GM21381 (cell line): Measurements from ENCODE around the gene DLD.
"Not testable (repeated sequence)": the region's sequence is repeated elsewhere in the genome, so short reads cannot be mapped to it uniquely, and the experiment has no call there.

Source experiments
- ATAC-seq: cut with Tn5 transposase; IDR thresholded peaks from one replicate; pipeline ENCODE4 v1.9.1; 2021; ENCODE audit warnings: mild to moderate bottlenecking, moderate library complexity; ENCODE audit not compliant: unreplicated experiment

The DLD gene, protein sequence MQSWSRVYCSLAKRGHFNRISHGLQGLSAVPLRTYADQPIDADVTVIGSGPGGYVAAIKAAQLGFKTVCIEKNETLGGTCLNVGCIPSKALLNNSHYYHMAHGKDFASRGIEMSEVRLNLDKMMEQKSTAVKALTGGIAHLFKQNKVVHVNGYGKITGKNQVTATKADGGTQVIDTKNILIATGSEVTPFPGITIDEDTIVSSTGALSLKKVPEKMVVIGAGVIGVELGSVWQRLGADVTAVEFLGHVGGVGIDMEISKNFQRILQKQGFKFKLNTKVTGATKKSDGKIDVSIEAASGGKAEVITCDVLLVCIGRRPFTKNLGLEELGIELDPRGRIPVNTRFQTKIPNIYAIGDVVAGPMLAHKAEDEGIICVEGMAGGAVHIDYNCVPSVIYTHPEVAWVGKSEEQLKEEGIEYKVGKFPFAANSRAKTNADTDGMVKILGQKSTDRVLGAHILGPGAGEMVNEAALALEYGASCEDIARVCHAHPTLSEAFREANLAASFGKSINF

DNA sequence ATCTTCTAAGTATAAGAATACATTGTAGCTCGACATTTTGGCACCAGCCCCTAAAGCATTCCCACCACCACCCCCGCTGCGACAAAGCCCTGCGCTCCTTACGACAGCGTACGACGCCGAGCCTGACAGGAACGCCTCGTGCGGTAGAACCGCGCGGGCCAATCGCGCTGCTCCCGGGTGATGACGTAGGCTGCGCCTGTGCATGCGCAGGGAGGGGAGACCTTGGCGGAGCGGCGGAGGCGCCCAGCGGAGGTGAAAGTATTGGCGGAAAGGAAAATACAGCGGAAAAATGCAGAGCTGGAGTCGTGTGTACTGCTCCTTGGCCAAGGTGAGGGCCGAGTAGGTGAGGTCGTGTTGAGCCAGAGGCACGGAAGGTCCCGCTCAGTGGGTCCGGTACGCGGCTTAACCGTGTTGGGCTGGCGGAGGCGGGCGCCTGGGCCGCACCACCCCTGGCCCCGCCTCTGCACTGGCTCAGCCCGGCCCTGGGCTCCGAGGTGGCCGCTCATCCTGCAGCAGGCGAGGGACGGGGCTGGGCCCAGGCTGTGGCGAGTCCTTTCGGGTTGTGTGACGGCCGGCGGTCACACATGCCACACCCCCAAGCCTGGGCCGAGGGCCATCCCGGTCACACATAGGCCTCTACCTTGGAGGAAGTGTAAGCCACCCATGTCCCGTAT lies at the start of gene DLD:
Gene DLD (plus strand): TSS at position 222 of the 674 bp plus-strand sequence. CDS start 68 bp downstream, at position 290.
- ATAC-seq: peak; percentile 97

DNA sequence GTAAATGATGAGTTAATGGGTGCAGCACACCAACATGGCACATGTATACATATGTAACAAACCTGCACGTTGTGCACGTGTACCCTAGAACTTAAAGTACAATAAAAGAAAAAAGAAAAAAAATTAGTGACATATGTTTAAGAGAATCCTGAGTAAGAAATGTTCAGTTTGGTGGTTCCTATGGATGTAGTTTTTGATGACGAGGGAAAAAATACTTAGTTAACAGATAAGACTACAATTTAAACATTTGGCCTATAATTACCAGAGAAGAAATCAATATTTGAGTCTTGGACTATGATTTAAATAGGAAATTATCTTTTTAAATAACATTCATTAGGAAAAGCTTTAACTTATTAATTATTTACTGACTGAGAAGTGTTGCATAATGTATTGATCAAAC lies 48.8 kb upstream of the DLD start:
- ATAC-seq: no peak

DNA sequence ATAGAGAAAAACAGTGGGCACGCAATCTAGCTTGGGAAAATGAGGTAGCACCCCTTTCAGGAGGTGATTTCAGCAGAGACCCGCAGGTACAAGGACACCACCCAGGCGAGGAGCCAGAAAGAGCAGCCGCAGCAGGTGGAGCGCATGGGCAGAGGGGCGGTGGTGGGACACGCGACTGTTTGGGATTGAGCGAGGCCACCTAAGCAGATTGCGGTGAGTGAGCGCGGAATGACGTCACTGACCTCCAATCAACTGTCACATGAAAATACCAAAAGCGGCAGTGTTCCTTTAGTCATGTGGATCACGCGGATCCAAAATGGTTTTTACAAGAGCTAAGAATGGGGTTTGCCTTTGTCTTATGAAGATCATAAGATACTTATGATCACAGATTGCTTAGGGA lies 47.8 kb upstream of the DLD start:
- no peak for ATAC-seq

DNA sequence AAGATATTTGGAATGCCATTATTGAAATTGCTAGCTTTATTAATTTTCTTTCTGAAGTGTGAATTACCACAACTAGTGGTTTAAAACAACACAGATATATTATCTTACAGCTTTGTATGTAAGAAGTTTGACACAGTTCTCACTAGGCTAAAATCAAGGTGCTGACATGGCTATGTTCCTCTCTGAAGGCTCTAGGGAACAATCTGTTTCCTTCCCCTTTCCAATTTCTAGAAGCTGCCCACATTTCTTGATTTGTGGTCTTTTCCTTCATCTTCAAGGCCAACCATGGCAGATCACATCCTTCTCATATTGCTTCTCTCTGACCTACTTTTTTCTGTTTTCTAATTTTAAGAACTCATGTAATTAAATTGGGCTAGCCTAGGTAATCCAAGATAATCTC lies 44.7 kb upstream of the DLD start:
- ATAC-seq: no peak

DNA sequence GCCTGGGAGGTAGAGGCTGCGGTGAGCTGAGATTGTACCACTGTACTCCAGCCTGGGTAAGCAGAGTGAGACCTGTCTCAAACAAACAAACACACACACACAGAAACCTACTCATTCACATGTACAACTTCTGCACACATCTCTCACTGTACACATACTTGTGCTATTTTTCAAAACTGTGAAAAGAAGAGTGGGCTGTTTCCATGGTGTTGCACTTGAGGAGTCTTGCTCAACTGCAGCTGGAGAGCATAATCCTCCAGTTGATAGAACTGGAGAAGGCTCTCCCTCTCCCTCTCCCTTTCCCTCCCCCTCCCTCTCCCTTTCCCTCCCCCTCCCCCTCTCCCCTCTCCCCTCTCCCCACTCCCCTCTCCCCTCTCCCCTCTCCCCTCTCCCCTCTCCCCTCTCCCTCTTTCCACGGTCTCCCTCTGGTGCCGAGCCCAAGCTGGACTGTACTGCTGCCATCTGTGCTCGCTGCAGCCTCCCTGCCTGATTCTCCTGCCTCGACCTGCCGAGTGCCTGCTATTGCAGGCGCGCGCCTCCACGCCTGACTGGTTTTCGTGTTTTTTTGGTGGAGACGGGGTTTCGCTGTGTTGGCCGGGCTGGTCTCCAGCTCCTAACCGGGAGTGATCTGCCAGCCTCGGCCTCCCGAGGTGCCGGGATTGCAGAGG lies 43.7 kb upstream of the DLD start:
- ATAC-seq: no peak

DNA sequence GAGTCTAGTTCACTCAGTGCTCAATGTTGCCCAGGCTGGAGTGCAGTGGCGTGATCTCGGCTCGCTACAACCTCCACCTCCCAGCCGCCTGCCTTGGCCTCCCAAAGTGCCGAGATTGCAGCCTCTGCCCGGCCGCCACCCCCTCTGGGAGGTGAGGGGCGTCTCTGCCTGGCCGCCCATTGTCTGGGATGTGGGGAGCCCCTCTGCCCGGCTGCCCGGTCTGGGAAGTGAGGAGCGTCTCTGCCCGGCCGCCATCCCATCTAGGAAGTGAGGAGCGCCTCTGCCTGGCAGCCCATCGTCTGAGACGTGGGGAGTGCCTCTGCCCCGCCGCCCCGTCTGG lies 43.2 kb upstream of the DLD start:
- not testable (repeated sequence) for ATAC-seq

DNA sequence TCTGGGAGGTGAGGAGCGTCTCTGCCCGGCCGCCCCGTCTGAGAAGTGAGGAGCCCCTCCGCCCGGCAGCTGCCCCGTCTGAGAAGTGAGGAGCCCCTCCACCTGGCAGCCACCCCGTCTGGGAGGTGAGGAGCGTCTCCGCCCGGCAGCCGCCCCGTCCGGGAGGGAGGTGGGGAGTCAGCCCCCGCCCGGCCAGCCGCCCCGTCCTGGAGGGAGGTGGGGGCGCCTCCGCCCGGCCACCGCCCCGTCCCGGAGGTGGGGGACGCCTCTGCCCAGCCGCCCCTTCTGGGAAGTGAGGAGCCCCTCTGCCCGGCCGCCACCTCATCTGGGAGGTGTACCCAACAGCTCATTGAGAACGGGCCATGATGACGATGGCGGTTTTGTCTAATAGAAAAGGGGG lies 42.8 kb upstream of the DLD start:
- ATAC-seq: not testable (repeated sequence)

DNA sequence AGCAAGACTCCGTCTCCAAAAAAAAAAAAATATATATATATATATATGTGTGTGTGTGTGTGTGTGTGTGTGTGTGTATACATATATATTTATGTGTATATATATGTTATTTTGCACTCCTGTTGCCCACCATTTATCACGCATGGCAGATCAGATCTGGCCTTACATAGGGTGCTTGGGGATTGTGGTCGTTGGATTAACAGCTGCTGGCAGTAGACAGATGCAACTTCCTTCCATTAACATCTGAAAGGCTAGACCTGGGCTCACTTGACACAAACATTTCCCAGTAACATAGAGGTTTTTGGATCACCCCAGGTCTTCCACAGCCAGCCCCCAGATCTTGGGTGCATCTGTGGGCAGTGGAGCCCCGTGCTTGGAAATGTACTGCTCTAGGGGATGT lies 40.8 kb upstream of the DLD start:
- no peak for ATAC-seq

DNA sequence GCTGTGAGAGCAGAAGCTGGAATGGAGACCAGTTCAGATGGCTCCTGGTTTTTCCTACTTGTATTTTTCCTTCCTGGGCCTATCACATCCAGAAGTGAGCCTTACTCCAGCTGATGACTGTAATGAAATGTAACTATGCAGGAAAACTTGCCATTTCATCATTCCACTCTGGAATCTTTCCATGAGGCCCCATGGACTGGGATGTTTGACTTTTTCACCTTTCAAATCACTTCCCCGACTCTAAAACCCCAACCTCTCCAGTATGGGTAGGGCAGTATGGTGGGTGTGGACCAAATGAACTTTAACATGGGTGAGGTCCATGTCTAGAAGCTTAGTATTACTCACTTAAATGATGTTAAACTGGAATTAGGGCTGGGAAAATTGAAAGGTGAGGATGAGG lies 40.3 kb upstream of the DLD start:
- ATAC-seq: no peak

DNA sequence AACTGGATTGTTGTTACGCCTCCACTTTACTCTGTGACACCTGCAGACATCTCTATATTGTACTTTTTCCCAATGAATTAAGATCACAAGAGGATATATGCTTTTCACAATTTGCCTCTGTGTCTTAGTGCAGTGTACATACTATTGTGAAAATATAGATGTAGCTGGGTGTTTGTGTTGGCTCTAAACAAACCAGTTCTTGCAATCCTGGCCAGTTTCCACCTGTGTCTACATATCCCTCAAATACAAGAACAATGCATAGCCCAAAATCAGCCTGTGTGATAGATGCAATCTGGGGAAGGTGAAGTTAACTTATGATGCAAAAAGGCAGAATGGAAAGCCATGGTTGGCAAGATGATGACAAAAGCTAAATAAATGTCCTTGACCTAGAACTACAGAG lies 36.5 kb upstream of the DLD start:
- ATAC-seq: no peak

DNA sequence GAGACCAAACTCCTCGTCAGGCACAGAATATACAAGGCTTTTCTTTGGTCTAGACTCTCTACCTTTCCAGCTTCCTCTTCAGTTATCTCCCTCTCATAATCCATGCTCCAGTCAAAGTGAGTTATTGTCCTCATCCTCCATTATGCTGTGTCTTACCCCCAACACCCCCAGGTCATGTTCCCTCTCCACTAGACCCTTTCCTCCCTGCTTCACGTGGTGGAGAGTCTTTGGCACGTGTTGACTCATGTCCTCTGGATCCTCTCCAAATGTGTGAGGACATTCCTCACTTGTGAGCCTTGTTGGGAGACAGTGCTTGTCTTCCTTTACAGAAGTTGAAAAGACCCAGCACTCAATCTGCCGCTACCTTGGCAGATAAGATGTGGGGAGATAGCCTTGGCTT lies 36.0 kb upstream of the DLD start:
- no peak for ATAC-seq

DNA sequence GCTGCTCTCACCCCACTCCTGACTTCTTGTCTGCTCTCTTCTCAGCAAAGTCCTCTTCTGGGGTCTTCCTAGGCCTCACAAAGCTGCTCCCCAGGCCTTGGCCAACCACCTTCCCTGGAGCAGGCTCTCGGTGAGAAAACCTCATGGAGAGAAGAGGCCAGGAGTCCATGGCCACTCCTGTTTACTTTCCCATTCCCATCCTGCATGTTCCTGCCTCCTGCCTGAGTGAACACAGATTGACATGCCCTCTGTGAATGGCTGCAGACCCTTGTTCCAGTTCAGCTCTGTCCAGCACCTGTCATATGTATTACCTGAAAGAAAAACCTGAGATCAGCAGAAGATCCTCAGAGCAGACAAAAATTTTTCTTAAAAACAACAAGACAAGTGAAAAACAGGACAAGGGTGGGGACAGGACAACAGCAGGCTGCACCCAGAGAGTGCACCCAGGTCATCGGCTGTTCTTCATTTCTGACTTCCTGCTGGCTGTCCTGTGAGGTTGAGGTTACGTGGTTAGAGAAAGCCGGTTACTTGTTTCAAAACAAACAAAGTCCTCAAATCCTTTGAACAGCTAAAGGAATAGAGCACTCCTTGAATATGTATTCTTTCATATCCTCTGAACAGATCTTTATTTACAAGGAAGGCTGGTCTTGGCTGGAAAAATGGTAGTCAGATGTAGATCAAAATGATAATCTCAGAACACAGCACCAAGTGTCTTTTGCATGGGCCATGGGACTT lies 34.0 kb upstream of the DLD start:
- peak; percentile 62 for ATAC-seq

DNA sequence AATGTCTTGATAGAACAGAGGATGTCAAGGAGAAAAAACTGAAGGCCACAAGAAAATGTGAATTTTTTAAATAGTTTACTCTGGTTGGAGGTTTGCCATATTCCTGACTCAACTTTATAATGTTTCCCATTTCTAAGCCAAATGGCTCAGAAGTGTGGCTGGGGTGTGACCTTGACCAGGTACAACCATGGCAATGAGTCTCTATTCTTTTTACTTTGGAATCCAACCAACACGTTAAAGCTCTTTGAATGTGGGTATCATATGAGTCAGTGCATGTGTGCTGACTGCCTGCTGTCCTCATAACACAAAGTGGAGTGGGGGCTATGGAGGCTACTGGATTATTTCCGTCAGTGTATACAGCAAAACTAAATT lies 33.5 kb upstream of the DLD start:
- ATAC-seq: no peak

DNA sequence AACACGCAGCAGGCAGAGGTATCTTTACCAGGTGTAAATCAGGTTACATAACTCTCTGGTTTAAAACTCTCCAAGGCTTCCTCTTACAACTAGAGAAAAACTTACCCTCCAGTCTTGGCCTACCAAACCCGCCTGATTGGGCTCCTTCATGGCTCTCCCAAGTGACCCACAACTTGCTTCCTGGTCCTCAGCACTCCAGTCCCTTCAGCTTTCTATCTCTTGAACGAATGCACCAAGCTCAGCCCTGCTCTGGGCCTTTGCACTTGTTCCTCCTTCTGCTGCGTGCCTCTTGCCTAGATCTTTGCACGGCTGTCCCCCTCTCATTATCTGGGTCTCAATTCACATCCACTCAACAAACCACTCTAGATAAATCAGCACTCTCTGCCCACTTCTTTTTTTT lies 32.7 kb upstream of the DLD start:
- no peak for ATAC-seq

DNA sequence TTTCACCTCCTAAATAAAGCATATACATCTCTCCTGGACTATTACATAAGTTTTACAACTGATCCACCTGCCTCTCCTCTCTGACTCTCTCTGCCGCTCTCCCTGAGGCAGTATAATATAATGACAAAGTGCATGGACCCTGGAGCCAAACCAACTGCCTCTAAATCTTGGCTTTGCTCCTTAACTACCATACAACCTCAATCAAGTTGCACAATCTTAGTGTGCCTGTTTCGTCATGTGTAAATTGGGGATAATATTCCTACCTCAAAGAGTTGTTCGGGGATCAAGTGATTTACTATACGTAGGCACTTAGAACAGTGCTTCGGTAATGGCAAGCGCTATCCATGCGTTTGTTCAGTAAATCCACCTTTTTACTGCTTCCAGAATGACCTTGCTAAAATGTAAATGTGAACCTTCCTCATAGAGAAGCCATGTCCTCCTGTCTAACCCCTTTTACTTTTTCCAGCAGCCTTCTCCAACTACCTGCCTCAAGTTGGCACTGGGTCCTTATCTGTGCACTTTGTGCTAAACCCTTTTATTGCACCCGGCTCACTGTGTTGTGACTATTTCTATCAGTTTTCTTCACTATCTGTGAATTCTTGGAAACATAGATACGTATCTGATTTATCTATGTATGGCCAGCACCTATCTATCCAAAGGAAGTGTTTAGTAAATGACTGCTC lies 30.6 kb upstream of the DLD start:
- ATAC-seq: no peak

DNA sequence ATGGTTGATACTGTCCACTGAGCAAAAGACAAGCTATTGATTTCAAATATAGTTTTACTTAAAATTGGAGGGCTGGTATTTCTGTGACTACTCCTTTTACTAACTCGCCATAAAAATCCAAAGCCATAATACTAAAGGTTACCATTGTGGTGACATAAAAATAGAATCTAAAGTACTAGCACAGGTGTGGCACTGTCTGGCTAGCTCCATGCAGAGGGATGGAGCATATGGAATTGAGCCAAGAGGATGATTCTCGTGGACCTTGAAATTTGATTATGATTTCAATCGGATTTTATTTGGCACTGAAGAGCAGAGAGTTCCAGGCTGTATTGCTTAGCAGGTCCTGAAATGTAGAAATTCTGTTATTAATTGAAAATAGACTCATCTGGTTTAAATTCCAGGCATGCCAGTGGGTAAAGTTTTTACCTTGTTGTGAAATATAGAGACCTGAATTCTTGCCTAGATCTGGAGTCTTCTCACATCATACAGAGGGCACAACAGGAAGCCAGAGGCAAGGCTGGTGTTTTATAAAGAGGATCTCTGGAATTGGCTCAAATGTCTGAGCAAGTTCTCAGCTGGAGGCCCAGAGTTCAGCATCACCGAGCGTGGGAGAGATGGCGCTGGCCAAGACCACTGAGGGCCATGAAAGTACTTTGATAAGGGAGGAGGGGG lies 29.9 kb upstream of the DLD start:
- ATAC-seq: no peak

DNA sequence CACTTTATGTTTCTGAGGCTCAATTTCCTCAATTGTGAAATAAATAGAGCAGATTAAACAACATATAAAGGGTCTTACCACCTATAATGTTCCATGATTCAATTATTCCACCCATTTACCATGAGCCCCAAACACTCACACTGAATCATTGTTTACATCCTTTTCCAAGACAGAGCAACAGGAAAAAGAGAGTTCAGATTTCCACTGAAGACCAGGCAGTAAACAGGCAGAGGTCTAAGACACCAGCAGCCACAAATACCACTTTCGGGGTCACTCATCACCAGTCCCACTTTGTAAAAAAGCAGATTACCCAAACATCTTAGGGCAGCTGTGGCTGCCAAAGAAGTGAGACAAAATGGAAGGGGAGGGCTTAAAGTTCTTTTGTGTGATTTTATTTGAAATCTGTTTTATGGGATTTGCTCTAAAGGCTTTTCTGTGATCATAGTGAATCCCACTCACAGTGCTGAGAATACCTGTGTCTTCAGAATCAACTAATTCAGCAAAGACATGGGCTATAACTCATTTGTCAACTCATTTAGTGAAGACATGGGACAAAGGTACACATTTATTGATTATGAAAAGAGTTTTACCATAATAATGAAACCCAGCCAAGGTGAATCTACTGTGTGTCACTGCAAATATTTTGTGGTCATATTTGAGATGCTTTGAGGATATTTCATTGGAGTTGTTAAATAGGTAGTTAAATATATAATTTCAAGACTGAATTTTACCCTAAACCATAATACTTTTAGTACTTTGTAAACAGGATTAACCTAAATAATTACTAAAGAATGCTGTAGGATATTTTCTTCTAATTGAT lies 24.8 kb upstream of the DLD start:
- no peak for ATAC-seq

DNA sequence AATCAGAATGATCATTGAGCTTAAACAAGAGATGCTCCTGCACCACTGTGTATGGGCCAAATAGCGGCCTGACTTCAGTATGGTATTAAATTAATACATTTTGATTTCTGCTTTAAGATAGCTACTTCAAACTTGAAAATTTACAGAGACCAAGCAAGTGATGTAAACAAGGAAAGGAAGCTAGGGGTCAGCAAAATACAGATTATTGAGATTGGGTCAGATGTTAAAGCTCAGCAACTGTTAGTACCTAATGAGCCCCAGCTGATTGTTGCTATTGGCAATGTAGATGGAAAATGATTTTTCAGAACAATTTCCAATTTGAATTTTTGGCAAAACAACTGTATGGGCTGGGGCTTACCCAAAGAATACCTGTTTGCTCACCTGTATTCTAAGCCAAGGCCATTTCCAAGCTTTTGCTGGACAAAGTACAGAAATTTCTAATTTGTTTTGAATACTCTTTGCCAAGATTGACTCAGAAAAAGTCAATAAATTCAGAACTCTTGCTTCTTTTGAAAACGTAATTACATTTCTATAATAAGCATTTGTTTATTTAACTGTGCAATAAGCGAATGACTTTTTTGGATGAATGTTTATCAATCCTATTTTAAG lies 23.0 kb upstream of the DLD start:
- no peak for ATAC-seq

DNA sequence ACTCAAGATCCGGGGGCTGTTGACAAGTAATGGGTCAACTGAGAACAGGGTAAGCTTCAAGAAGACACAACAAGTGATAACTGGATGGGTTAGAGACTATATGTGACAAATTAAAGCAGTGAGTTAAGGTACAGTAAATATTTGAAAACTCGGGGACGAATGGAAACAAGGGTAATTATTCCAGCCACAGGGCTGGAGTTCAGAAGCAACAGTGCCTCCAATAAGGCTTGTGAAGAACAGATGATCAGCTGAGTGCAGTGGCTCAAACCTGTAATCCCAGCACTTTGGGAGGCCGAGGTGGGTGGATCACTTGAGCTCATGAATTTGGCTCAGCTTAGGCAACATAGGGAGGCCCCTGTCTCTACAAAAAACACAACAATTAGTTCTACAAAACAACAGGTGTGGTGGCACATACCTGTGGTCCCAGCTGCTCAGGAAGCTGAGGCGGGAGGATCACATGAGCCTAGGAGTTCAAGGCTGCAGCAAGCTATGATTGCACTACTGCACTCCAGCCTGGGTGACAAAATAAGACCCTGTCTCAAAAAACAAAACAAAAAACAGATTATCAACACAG lies 20.5 kb upstream of the DLD start:
- ATAC-seq: no peak
